Neural progenitor cell (in vitro differentiated cells): Measurements from ENCODE around the gene ADAT2. TPM values are rescaled to one million over a fixed set of nuclear protein-coding genes. Genes with fewer than 3 reads are reported as not detected.

ENCODE experiments used
- DNase-seq: peaks from one replicate; pipeline ENCODE4 v3.0.0-alpha.2; 2016; ENCODE audit warnings: low spot score
- H2AFZ ChIP-seq: fragments of 200-600 bp; sonication (generic); replicated peaks from 2 replicates; pipeline ENCODE4 v1.6.1; 2016; ENCODE audit warnings: antibody characterized with exemption
- H3F3A ChIP-seq: fragments of 200-600 bp; sonication (generic); 2 replicates; pipeline ENCODE4 v1.6.1; 2016; ENCODE audit warnings: antibody characterized with exemption, low read depth
- H3K27ac ChIP-seq: fragments of 200-600 bp; sonication (generic); 2 replicates; pipeline ENCODE4 v1.5.1; 2016; ENCODE audit warnings: mild to moderate bottlenecking
- H3K27me3 ChIP-seq: fragments of 200-600 bp; sonication (generic); 2 replicates; pipeline ENCODE4 v1.6.1; 2016; ENCODE audit warnings: mild to moderate bottlenecking, moderate library complexity
- H3K36me3 ChIP-seq: fragments of 200-600 bp; sonication (generic); 2 replicates; pipeline ENCODE4 v1.5.1; 2016
- H3K4me1 ChIP-seq: fragments of 200-600 bp; sonication (generic); 2 replicates; pipeline ENCODE4 v1.6.1; 2016; ENCODE audit warnings: mixed run types
- H3K4me2 ChIP-seq: fragments of 200-600 bp; sonication (generic); 2 replicates; pipeline ENCODE4 v1.6.1; 2016
- H3K4me3 ChIP-seq: fragments of 200-600 bp; sonication (generic); 2 replicates; pipeline ENCODE4 v1.5.1; 2016
- H3K79me2 ChIP-seq: fragments of 200-600 bp; sonication (generic); 2 replicates; pipeline ENCODE4 v1.6.1; 2016; ENCODE audit warnings: low read depth
- H3K9ac ChIP-seq: fragments of 200-600 bp; sonication (generic); 2 replicates; pipeline ENCODE4 v1.6.1; 2016
- H3K9me3 ChIP-seq: fragments of 200-600 bp; sonication (generic); 2 replicates; pipeline ENCODE4 v1.5.1; 2016; ENCODE audit warnings: low read depth
- H4K20me1 ChIP-seq: fragments of 200-600 bp; sonication (generic); 2 replicates; pipeline ENCODE4 v1.6.1; 2016; ENCODE audit warnings: low read depth
- H3K27ac Mint-ChIP-seq: 3 replicates; pipeline ENCODE4 v1.8.0; 2021; ENCODE audit warnings: mixed read lengths
- H3K27me3 Mint-ChIP-seq: 2 replicates; pipeline ENCODE4 v1.8.0; 2022; ENCODE audit warnings: low read depth, mild to moderate bottlenecking, inconsistent platforms, moderate library complexity, mixed read lengths; ENCODE audit not compliant: insufficient read depth
- H3K36me3 Mint-ChIP-seq: 3 replicates; pipeline ENCODE4 v1.8.0; 2021; ENCODE audit warnings: mixed read lengths
- H3K4me1 Mint-ChIP-seq: 3 replicates; pipeline ENCODE4 v1.8.0; 2021; ENCODE audit warnings: mixed read lengths
- H3K4me3 Mint-ChIP-seq: 3 replicates; pipeline ENCODE4 v1.8.0; 2021; ENCODE audit warnings: mild to moderate bottlenecking, moderate library complexity, mixed read lengths
- H3K9me3 Mint-ChIP-seq: 3 replicates; pipeline ENCODE4 v1.8.0; 2020; ENCODE audit warnings: mixed read lengths
- EZH2 ChIP-seq: fragments of 200-600 bp; sonication (generic); IDR thresholded peaks from 2 replicates; pipeline ENCODE4 v1.6.1; 2017; ENCODE audit warnings: antibody characterized with exemption, mild to moderate bottlenecking, moderate library complexity
- EZH2phosphoT487 ChIP-seq: fragments of 200-600 bp; sonication (generic); IDR thresholded peaks from 2 replicates; pipeline ENCODE4 v1.6.1; 2017; ENCODE audit warnings: antibody characterized with exemption
- total RNA-seq: library from RNA; depleted of rRNA; stranded (reverse); fragments of >200 nt; gene quantifications from 2 replicates; pipeline ENCODE4 v1.2.3, GENCODE V29; 2015; ENCODE audit warnings: low replicate concordance
- TF ChIP-seq, protein P1 (sequence below): fragments of 200-600 bp; sonication (generic); IDR thresholded peaks from 2 replicates; pipeline ENCODE4 v1.5.1; 2017; ENCODE audit warnings: antibody characterized with exemption, mild to moderate bottlenecking

Gene ADAT2
- total RNA-seq, 1 donor from 2014 or later = 17.8 TPM

DNA sequence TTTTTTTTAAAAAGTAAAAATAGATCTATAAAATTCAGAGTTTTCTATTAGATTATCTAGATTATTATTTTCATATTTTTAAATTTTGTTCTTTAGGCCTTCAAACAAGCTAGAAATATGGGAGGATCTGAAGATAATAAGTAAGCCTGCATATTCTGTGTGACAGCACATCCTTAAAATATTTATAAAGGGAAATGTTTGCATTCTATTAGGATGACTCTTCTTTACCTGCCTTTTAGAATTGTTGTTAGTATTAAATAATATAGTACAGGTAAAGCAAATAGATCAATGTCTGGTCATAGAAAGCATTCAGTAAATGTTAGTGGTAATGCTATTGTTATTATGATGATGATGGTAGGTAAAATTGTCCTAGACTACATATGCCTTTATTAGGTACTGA, 17.5 kb upstream of the ADAT2 start:
- H3K36me3 Mint-ChIP-seq = peaks cover under 1% of the 10 kb centered on the region
- no peak overlapping the region for H3K27ac Mint-ChIP-seq
- H3K27me3 ChIP-seq = no peaks in the 10 kb centered on the region
- no peaks in the 10 kb centered on the region for H3K36me3 ChIP-seq
- no peaks in the 10 kb centered on the region for H4K20me1 ChIP-seq
- no peak overlapping the region for H3K4me3 Mint-ChIP-seq
- no peaks in the 10 kb centered on the region for H3K9me3 Mint-ChIP-seq
- no peaks in the 10 kb centered on the region for H3K27me3 Mint-ChIP-seq
- TF ChIP-seq EZH2phosphoT487 (no peak), EZH2 (no peak)
- TF ChIP-seq, protein P1, sequence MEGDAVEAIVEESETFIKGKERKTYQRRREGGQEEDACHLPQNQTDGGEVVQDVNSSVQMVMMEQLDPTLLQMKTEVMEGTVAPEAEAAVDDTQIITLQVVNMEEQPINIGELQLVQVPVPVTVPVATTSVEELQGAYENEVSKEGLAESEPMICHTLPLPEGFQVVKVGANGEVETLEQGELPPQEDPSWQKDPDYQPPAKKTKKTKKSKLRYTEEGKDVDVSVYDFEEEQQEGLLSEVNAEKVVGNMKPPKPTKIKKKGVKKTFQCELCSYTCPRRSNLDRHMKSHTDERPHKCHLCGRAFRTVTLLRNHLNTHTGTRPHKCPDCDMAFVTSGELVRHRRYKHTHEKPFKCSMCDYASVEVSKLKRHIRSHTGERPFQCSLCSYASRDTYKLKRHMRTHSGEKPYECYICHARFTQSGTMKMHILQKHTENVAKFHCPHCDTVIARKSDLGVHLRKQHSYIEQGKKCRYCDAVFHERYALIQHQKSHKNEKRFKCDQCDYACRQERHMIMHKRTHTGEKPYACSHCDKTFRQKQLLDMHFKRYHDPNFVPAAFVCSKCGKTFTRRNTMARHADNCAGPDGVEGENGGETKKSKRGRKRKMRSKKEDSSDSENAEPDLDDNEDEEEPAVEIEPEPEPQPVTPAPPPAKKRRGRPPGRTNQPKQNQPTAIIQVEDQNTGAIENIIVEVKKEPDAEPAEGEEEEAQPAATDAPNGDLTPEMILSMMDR = no peak
- no peaks in the 10 kb centered on the region for H3K9me3 ChIP-seq
- H3K9ac ChIP-seq = no peak overlapping the region
- no peak overlapping the region for H3K27ac ChIP-seq
- DNase-seq = no peak
- no peak overlapping the region for H2AFZ ChIP-seq
- no peaks in the 10 kb centered on the region for H3K4me1 ChIP-seq
- H3F3A ChIP-seq = no peaks in the 10 kb centered on the region
- H3K79me2 ChIP-seq = no peaks in the 10 kb centered on the region
- H3K4me2 ChIP-seq = no peak overlapping the region
- no peak overlapping the region for H3K4me3 ChIP-seq
- H3K4me1 Mint-ChIP-seq = no peaks in the 10 kb centered on the region

DNA sequence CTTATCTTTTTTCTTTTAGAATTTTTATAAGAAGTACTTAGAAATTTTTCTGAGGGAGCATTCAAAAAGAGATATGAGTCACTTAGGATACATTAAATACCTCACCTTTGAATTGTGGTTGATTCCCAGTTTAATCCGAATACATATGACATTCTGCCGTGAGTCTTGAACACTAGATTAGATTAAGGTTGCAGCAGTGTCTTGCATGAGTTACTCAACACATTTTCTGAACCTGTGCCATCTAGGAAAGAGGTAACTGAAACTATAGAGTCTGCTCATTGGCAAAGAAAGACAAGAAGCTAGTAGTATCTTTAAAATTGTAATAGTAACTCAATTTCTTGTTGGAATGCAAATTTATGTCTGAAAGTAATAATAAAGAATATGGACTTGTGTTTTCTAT, 15.1 kb upstream of the ADAT2 start:
- no peaks in the 10 kb centered on the region for H3K27me3 ChIP-seq
- H3K9me3 ChIP-seq = no peaks in the 10 kb centered on the region
- no peak overlapping the region for H2AFZ ChIP-seq
- Mint-ChIP-seq H3K9me3 (no peaks in the 10 kb centered on the region), H3K4me3 (no peak overlapping the region), H3K27me3 (no peaks in the 10 kb centered on the region), H3K27ac (no peak overlapping the region), H3K36me3 (peaks cover 3% of the 10 kb centered on the region), H3K4me1 (no peaks in the 10 kb centered on the region)
- H3K4me2 ChIP-seq = no peak overlapping the region
- no peak overlapping the region for H3K9ac ChIP-seq
- no peaks in the 10 kb centered on the region for H3K36me3 ChIP-seq
- TF ChIP-seq, protein P1 = no peak
- TF ChIP-seq EZH2phosphoT487 (no peak), EZH2 (no peak)
- no peaks in the 10 kb centered on the region for H3F3A ChIP-seq
- no peak overlapping the region for H3K27ac ChIP-seq
- DNase-seq = no peak
- H3K79me2 ChIP-seq = no peaks in the 10 kb centered on the region
- H4K20me1 ChIP-seq = no peaks in the 10 kb centered on the region
- H3K4me1 ChIP-seq = no peaks in the 10 kb centered on the region
- H3K4me3 ChIP-seq = no peak overlapping the region

DNA sequence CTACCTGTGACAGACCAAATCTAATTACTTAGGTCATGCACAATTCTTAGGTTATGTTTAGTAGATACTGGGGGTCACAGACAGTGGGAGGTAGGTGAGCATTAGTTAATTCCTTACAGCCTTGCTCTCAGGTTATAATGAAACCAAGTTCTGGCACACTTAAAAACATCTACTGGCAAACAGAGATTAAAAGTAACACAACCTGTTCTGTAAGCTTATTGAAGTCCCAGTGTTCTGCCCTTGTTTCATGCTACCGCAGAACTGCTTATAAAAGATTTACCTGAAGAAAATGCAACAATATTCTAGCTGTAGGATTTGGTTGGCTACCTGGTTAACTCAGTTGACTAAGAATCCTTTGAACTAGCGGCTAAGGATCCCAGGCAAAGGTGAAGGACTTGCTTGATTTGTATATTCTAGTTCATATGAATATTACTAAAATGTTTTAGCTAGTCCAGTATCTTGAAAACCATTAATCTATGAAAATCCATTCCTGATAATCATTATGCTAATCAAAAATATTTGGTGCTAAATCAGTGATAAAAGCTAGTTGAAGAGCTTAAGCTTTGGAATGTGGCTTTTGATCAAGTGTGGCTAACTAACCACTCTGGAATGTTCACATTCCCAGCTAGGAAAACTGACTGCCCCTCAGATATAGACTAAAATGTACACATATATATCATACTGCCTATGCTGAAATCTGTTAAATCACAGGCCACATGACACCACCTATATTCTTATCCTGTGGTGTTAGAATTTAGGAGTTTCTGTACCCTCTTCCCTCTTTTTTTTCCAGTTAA, 7.3 kb upstream of the ADAT2 start:
- TF ChIP-seq EZH2phosphoT487 (no peak), EZH2 (no peak)
- TF ChIP-seq, protein P1 = no peak
- Mint-ChIP-seq H3K9me3 (no peaks in the 10 kb centered on the region), H3K27me3 (peaks cover 2% of the 10 kb centered on the region), H3K27ac (no peak overlapping the region), H3K36me3 (peaks cover 3% of the 10 kb centered on the region), H3K4me3 (no peak overlapping the region), H3K4me1 (no peaks in the 10 kb centered on the region)
- Histone ChIP-seq H3K4me1 (no peaks in the 10 kb centered on the region), H3K9me3 (no peaks in the 10 kb centered on the region), H3K9ac (no peak overlapping the region), H2AFZ (no peak overlapping the region), H3K4me3 (no peak overlapping the region), H3K4me2 (no peak overlapping the region), H3K79me2 (no peaks in the 10 kb centered on the region), H3K36me3 (no peaks in the 10 kb centered on the region), H3K27me3 (no peaks in the 10 kb centered on the region), H4K20me1 (no peaks in the 10 kb centered on the region), H3K27ac (no peak overlapping the region), H3F3A (no peaks in the 10 kb centered on the region)
- DNase-seq = no peak
